ENCODE data around the gene SLC44A1. TPM values are rescaled to one million over a fixed set of nuclear protein-coding genes. Genes with fewer than 3 reads are reported as not detected.

Gene SLC44A1
- total RNA-seq, 1 donor from 2014 or later = 48.7 TPM

- Mint-ChIP-seq H3K27ac (no peak overlapping the region), H3K27me3 (no peaks in the 10 kb centered on the region), H3K9me3 (ENCODE audit: low read depth) (no peaks in the 10 kb centered on the region), H3K4me3 (ENCODE audit: low read depth) (no peak overlapping the region), H3K36me3 (ENCODE audit: insufficient read depth) (no peaks in the 10 kb centered on the region), H3K4me1 (ENCODE audit: low read depth) (peaks cover 12% of the 10 kb centered on the region)
- DNase-seq (ENCODE audit: low spot score, unreplicated experiment) = no peak
- no peak for TF ChIP-seq CTCF (IDR thresholded peaks at IDR 0.05; ENCODE audit: unreplicated experiment)
These were observed 40.0 kb downstream of the SLC44A1 start for GRCh38 chr9:105284463-105284862.

GRCh38 chr9:105286098-105286497, 41.6 kb downstream of the SLC44A1 start:
- DNase-seq (ENCODE audit: low spot score, unreplicated experiment) = no peak
- no peak for TF ChIP-seq CTCF (IDR thresholded peaks at IDR 0.05; ENCODE audit: unreplicated experiment)
- Mint-ChIP-seq H3K27me3 (no peaks in the 10 kb centered on the region), H3K4me3 (ENCODE audit: low read depth) (no peak overlapping the region), H3K4me1 (ENCODE audit: low read depth) (peaks cover 24% of the 10 kb centered on the region), H3K27ac (peak overlapping the region; percentile 52), H3K36me3 (ENCODE audit: insufficient read depth) (no peaks in the 10 kb centered on the region), H3K9me3 (ENCODE audit: low read depth) (no peaks in the 10 kb centered on the region)

GRCh38 chr9:105289305-105289704, 44.9 kb downstream of the SLC44A1 start:
- Mint-ChIP-seq H3K4me1 (ENCODE audit: low read depth) (peaks cover 22% of the 10 kb centered on the region), H3K36me3 (ENCODE audit: insufficient read depth) (no peaks in the 10 kb centered on the region), H3K4me3 (ENCODE audit: low read depth) (no peak overlapping the region), H3K27ac (no peak overlapping the region), H3K27me3 (no peaks in the 10 kb centered on the region), H3K9me3 (ENCODE audit: low read depth) (no peaks in the 10 kb centered on the region)
- DNase-seq (ENCODE audit: low spot score, unreplicated experiment) = no peak
- no peak for TF ChIP-seq CTCF (IDR thresholded peaks at IDR 0.05; ENCODE audit: unreplicated experiment)

GRCh38 chr9:105290418-105290817, 46.0 kb downstream of the SLC44A1 start:
- Mint-ChIP-seq H3K9me3 (ENCODE audit: low read depth) (no peaks in the 10 kb centered on the region), H3K4me1 (ENCODE audit: low read depth) (peaks cover 26% of the 10 kb centered on the region), H3K27ac (no peak overlapping the region), H3K36me3 (ENCODE audit: insufficient read depth) (peaks cover 2% of the 10 kb centered on the region), H3K4me3 (ENCODE audit: low read depth) (no peak overlapping the region), H3K27me3 (no peaks in the 10 kb centered on the region)
- no peak for DNase-seq (ENCODE audit: low spot score, unreplicated experiment)
- no peak for TF ChIP-seq CTCF (IDR thresholded peaks at IDR 0.05; ENCODE audit: unreplicated experiment)

GRCh38 chr9:105290954-105291353, 46.5 kb downstream of the SLC44A1 start:
- H3K4me1 Mint-ChIP-seq (ENCODE audit: low read depth) = peaks cover 25% of the 10 kb centered on the region
- H3K27me3 Mint-ChIP-seq = no peaks in the 10 kb centered on the region
- no peak overlapping the region for H3K27ac Mint-ChIP-seq
- H3K9me3 Mint-ChIP-seq (ENCODE audit: low read depth) = no peaks in the 10 kb centered on the region
- no peak overlapping the region for H3K4me3 Mint-ChIP-seq (ENCODE audit: low read depth)
- no peak for DNase-seq (ENCODE audit: low spot score, unreplicated experiment)
- H3K36me3 Mint-ChIP-seq (ENCODE audit: insufficient read depth) = peaks cover 2% of the 10 kb centered on the region
- no peak for TF ChIP-seq CTCF (IDR thresholded peaks at IDR 0.05; ENCODE audit: unreplicated experiment)
